ENCODE results near the gene ELMO1.

ELMO1 gene

DNA sequence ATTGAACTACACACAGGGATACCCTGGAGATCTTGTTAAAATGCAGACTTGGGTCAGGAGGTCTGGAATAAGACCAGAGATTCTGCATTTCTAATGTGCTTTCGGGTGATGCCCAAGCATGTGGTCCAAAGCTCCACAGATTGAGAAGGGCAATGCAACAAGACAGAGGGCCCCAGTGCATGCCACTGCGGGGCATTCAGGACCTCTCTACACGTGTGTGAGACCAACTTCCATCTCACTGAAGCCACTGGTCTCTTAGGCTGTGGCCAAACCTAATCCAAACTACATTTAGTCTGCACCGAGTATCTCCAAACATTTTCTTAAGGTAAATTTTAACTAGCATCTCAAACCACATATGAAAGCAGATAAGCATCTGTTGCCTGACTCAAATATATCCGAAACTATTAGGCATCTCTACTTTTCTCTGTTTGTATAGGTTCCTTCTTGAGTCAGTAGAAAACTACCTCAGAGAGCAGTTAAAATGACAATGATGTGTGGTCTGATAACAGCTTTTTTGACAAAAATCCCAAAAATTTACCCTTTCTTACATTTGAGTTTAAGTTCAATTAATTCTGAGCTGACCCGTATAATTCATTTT lies 107.5 kb downstream of the ELMO1 start:
- peak; percentile 35 for DNase-seq

DNA sequence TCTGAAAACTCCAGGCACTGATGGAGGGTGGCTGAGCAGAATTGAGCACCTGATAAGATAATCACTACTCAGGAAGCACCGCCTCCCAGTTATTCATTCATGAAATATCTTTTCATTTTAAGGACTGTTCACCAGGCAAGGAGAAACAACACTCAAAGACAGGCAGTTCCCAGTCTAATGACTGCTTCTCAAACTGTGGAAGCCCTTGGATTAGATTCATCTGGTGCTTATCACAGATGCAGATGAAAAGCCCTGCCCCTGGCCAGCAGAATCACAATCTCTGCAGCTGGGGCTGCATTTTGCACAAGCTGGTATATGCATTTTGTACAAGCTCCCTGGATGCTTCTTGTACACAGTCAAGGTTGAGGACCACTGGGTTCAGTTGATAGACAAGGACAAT lies 109.7 kb downstream of the ELMO1 start:
- DNase-seq = peak; percentile 35

DNA sequence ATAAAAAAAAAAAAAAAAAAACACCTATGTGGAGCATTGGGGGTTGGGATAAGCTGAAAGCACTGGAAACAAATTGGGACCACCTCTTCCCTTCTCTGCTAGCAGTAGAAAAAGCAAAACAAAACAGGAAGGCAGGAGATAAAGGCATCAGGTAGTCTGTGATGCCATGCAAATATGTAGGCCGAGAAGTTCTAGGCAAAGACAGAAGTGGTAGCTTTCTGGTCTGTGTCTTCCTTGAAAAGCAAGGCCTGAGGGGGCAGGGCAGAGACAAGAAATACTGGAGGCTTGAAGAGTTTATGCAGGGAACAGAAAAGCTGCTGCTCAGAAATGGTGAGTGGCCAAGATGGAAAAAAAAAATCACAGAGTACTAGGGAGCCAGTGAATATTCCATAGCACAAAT lies 111.1 kb downstream of the ELMO1 start:
- DNase-seq = no peak

DNA sequence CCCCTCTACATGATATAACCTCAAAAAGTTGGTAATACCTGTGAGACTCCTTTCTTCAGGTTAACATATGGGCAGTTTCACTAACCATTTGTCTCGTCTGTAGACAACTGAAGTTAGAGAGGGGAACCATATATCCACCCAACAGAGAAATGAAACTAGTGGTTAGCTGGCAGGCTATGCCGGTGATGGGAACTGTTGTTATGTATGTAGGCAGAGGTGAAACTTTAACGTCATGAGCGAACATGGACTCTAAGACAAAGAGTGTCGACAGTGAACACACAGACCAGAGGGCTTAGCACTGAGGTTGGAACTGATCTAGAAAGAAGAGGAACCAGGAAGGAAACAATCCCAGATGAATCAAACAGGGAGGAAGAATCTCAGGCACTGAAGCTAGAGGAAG lies 112.4 kb downstream of the ELMO1 start:
- DNase-seq = no peak

DNA sequence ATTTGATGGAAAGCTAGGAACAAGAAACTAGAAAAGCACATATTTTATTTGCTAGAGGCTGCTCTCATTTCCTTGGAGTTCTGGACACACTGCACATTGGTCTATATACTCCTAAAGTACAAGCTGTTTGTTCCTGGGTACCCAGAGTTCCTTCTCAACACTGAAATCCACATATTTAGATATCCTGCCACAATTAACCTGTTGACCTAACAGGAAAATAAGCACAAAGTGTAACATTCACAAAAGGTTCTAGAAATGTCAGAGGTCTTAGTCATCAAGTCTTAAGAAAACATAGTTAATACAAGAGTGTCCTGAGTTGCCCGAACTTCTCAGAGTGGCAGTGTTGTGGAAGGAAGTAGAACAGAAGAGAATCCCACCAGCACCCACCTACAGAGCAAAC lies 115.6 kb downstream of the ELMO1 start:
- DNase-seq = no peak

DNA sequence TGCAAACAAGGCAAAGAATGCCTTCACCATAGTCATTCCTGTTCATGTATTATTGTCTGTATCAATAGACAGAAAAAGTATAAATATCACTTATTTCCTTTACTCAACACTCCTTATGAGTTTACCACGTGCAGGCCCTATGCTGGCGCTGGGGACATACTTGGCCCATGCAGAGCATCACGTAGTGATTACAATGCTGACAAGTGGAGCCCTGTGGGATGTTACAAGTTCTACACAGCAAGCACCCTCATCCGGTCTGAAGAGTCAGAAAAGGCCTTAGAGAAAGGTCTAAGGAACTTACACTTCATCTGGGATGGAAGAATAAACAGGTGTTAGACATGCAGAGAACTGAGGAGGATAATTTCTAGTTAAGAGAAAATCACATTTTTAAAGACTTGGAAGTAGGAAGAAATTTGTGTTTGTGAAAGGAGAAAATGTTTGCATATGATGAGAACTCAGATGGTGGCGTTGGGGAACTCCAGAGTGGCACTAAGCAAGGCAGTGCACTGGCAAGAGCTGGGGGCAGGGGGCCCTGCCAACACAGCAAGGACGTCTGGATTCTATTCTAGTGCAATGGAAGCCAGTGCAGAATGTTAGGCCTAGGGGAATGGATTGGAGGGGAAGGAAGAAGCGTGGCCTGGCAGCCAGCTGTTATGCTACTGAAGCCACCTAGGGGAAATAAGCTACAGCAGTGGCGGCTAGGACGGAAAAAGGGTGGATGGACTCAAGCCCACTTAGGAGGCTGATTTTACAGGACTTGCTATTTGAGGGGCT lies 116.2 kb downstream of the ELMO1 start:
- DNase-seq = no peak

DNA sequence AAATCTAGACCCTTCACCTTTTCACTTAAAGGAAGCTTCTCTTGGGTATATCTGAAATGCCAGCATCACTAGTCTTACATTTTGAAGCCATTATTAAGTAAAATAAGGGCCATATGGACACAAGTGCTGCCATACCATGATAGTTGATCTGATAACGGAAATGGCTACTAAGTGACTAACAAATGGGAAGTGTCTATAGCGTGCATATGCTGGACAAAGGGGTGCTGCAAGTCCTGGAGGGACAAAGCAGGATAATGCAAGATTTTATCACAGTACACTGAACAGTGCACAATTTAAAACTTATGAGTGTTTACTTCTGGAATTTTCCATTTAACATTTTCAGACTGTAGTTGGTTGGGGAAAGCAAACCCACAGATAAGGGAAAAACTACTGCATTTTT lies 117.9 kb downstream of the ELMO1 start:
- DNase-seq = no peak

DNA sequence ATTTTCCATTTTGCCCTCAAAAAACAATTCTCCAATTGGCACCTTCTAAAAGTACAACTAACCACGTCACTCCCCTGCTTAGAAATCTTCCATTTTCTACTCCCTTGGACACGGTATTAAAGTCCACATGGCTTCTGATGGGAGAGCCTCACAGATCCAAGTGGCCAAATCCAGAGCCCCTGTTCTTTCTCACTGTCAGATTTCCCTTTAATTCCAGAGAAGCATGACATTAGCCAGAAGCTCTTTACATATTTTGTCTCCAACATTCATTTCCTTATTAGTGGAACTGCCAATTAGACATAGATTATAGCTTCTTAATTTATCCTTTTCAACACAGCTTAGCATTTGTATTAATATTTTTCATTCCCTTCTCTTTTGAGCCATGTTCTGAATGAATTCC lies 118.7 kb downstream of the ELMO1 start:
- DNase-seq = no peak

DNA sequence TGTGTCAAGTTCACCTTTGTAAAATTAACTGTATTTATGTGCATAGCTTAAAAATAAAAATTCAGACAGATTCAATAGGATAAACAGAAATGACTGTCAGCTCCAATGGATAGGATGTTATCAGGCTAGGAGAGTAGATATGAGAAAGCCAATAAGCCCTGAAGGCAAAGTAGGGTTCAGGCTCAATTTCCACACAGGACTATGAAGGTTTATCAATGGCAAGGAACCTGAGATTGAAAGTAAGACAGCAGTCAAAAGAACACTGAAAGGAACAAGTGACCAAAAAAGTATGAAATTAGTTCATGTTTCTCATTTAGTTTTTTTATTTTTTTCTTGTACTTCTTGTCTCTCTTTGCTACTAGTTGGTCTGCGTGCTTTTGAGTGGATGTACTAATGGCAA lies 121.4 kb downstream of the ELMO1 start:
- DNase-seq = no peak

DNA sequence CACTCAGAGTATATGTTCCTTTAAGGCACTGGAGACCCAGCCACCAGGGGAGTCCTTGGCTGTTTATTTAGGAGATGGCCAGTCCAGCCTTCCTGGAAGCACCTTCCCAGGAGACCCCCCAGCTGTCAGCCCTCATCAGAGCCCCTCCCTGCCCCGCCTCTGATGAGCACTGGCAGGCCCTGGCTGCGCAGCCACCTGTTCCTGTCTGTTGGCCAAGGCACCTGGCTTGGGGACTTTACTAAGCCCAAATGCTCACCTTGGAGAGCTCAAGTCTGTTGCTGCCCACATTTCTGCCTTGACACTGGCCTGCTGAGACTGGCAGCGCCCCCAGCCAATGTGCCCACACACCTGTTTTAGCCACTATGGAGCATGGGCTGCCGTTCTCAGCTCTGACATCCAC lies 124.7 kb downstream of the ELMO1 start:
- DNase-seq = no peak

DNA sequence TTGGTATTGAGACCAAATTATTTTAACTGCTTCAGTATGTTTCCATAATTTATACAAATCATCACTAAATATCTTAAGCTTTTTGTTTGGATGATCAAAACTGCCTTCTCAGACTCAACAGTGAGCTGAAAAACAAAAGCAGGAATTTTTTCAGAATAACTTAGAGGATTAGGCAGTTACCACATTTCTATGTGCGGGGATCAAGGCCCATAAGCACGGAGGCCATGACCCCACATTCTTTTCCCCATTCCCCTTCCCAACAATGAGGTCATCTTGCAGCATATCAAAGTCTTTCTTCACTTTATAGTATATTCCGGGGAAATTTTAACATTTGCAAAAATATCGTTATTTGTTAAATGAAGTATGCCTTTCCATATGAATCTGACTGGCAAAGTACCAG lies 125.8 kb downstream of the ELMO1 start:
- no peak for DNase-seq

DNA sequence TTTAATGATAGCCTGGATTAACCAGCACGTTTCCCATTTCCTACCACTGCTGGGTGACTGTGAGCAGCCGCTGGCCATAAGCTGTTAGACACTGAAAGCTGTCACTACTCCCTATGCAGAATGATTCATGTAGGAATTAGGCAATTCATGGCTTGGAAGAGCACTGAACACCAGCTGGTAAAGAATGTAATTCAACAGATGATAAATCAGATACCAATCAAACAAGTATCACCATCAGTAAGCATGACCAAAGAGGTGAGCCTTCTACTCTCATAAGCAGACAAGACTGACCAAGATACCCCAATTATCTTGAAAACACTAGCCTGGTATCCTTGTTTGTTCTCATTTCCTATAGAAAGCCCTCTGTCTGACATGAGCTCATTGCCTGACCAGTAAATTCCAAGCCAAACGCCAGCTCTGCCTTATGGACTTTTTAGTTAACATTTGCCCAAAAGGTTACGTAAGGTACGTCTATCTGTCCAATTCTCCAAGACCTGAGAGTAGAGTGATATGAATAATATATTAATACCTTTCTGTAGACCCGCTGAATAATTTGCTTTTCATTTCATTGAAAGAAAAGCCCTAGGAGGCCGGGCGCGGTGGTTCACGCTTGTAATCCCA lies 127.7 kb downstream of the ELMO1 start:
- DNase-seq = no peak

DNA sequence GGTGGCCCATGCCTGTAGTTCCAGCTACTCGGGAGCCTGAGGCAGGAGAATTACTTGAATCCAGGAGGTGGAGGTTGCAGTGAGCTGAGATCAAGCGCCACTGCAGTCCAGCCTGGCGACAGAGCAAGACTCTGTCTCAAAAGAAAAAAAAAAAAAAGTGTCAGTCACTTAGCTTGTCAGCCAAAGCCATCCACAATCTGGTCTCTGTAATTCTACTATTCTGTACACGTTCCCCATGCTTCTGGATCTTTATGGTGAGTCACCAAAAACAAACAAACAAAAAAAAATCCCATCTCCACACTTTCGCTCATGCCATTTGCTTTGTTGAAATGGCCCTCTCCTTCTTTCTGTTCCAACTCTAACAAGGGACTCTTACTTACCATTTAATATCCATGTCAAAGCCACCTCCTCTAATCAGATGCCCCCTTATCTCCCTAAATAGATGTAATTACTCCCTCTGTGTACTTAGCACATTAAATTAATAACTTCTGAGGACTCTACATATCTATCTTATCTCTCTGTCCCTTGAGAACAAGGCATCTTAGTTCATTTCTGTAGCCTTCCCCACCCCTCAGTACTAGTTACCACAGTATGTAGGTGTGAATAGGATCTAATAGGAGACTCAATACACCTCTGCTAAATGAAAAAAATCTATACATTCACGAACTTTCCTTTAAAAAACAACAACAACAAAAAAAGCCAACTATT lies 128.4 kb downstream of the ELMO1 start:
- DNase-seq = no peak

DNA sequence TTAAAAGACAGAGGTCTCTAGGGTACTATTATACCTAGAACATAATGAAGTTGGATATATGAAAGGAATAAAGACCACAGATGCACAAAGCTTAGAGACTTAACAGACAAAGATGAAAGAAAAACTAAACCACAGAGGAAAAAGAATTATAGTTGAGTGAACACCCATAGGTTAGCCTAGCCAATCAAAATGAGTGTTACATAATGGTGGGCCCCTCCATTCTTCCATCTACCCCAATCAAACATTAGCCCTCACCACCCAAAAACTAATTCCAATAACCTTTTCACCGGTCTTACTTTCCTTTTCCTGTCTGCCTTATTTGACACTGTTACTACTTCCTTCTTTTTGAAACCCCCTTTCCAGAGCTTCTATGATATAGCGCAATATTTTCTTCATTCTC lies 130.1 kb downstream of the ELMO1 start:
- DNase-seq = no peak

DNA sequence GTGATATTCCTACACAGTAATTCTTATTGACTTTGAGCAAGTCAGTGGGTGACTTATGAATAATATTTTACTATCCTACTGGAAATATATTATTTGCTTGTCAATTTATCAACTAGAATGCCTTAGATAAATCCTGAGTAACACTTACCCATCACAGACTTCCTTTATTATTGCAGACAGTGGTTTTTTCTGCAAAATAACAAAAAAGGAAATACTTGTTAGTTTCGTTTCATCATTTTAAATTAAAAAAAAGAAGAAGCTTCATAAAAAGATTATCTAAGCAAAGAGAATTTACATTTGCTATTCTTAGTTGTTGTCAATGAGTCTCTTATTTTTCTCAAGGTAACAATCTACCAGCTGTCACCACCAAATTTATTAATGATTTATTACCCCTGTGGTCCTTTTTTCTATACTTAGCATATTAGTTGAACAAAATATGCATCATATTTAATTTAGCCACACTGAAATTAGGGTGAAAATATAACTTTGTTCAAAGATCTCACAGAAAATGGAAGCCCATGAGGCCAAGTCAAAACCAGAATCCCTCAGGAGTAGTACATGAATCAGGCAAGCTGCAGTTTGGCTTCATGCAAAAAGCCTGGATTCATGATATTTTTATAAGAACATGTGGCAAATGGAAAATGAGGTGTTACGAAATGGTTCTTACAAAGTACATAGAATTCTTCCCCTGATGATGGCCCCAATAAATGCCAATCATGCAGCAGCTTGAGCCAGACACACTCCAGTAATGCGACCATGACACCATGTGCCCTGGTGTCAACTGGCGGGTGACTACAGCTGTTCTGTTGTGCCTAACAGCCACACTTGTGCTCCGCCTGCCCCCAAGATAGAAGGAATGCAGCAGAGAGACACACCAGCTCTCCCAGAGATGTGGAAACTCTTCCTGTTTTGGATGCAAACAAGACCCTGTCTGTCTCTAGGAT lies 132.6 kb downstream of the ELMO1 start:
- DNase-seq = no peak

DNA sequence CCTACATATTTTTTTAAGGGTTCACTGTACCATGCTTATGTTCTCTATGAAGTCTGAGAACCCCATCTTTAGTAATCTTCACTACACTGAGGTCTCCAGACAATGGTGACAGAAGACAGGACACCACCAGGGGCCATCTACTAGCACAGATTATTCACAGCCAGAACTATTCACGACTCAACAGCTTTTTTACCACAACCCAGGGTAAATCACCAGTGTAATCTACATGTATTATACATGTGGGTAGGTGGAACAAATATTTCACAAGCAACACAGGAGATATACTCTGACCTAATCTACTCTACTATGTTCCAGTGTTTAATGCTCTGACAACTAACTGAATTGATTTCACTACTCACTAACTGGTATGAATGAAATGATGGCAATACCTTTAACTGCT lies 136.1 kb downstream of the ELMO1 start:
- no peak for DNase-seq

DNA sequence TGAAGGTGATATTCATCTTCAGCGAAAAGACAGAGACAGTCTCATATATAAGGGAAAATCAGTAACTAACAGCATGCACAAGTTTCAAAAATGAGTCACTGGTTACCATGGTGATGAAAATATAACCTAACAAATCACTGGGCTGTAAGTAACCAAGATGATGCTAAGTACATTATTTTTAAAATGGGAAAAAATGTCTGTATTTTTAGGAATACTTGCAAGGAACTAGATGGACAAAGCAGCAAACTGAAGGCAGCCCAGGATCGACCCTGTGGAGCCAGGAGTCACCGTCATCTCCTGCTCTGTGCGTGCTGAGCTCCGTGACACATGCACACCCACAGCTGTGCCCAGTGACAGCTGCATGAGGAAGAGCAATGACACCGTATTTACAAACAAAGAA lies 137.3 kb downstream of the ELMO1 start:
- DNase-seq = no peak

DNA sequence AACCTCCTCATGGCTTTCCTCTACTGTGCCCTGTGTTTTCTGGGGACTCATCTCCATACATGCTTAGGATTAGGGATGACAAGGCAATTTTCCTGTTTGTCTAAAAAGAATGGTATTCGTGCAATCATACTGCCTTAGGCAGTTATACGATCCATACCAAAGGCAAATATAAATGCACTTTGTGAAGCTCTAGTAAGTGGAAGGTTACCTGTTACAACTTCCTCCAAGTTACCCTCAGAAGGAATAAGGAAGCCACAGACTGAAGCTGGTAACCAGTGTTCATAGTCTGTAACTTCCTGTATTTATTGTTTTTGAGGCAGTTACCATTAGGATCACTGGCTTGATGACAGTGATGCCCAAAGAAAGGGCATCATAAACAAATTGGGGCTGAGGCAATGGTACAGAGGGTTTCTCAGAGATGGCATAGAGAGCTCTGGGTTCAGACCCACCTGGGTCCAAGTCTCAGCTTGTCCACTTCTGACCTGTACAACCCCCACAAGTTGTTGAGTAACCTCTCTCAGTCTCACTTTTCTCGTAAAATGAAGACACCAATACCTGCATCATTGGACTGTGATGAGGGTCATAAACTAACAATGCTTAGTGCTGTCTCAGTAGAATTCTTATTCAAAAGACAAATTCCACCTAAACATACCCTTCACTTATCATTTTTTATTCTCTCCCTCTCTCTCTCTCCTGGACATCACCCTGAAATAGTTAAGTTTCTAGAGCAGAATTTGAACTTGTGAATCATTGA lies 138.2 kb downstream of the ELMO1 start:
- peak; percentile 41 for DNase-seq

DNA sequence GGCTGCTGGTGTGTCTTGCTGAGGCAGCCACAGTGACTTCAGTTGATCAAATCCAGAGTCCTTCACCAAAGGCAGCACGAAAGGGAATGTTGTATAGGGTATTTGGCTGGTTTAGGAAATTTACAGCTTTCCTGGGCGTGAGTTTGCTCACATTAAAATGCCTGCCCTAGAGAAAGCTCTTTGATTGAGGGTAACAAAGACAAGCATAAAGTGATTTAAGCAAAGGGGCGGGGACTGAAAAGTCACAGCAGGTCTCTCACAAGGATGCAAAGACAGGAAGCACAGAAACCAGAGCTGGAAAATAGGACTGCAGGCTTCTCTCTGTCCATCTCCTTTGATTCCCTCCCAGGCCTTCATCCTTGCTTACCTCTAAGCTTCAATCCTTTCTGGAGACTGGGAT lies 139.2 kb downstream of the ELMO1 start:
- no peak for DNase-seq

DNA sequence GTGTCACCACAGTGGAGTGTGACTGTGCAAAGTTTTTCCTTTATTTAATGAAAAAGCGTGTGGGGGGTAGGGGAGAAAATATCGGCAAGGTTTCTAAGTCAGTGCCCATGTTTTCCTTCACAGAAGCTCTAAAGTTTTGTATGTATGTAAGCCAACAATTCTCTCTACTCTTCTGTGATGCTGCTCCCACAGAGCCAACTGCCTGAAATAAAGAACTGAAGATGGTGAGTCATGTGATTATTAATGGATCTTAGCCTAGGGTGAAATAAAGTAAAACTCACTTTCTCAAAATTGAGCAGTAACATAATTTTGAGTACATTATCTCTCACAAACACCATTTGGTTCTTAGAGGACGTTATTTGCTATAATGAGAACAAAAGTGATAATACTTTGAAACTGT lies 143.7 kb downstream of the ELMO1 start:
- no peak for DNase-seq

DNA sequence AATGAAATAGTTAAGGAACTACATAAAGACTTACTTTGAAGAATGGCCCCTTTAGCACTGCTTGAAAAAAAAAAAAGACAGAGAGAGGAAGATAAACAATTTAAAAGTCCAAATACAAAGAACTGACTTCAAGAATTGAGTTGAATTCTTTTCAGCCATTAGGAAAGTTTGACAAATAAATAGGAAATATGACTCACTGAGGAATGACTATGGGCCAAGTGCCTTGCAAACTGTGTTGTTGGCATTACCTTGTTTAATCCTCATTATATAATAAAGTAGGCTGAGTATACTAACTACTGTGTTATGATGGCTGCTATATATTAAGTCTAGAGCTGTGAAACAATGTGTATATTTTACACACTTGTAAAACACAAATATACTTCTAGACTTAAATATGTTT lies 151.1 kb downstream of the ELMO1 start:
- no peak for DNase-seq

DNA sequence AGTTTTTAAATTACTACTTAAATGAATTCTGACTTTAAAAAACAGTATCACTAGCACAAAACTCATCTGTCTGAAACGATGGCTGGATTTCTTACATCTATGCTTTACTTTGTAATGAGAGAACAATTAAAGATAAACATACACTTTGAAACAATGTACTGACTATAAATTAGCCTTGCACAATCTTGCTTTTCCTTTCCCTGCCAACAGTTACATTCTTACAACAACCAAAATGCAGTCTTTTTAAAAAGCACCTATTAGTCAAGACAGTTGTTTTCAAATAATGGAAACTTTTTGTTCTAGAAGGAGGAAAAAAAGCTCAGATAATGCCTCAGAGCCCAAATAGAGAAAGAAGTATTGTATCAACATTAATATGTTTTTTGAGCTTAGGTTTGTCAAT lies 153.3 kb downstream of the ELMO1 start:
- no peak for DNase-seq
